ENCODE data around the gene KRTAP19-4. TPM values are rescaled to one million over a fixed set of nuclear protein-coding genes. Genes with fewer than 3 reads are reported as not detected.

KRTAP19-4 gene
- total RNA-seq, 2 donors from 2014 or later = not detected

- no peak within 1 kb of the TSS for H3K27ac ChIP-seq (ENCODE audit: low read depth, low read length)
- Mint-ChIP-seq H3K27ac (no peak within 1 kb of the TSS), H3K36me3 (ENCODE audit: low read depth) (no peaks in the 10 kb centered on the region), H3K27me3 (ENCODE audit: insufficient read depth) (no peaks in the 10 kb centered on the region), H3K4me3 (no peak within 1 kb of the TSS), H3K4me1 (no peaks in the 10 kb centered on the region), H3K9me3 (peaks cover 27% of the 10 kb centered on the region)
- H3K4me3 ChIP-seq (ENCODE audit: low read length) = no peak within 1 kb of the TSS
- H3K4me1 ChIP-seq (ENCODE audit: control insufficient read depth, insufficient read depth, low read length) = no peaks in the 10 kb centered on the region
- H3K36me3 ChIP-seq (ENCODE audit: control insufficient read depth, insufficient read depth, low read length) = no peaks in the 10 kb centered on the region
- TF ChIP-seq CTCF (conservative IDR thresholded peaks at IDR 0.05) = no peak
- DNase-seq = no peak
- peaks cover 2% of the 10 kb centered on the region for H3K9me3 ChIP-seq (ENCODE audit: control insufficient read depth, low read length)
- 93% methylated on average over 2 of the region's 2 CpGs; no CpG with 5 or more reads in 1 of the 2 experiments for WGBS, 2 experiments (ENCODE audit: insufficient coverage in 1 of 2, insufficient read length in 1 of 2)
- no peaks in the 10 kb centered on the region for H3K27me3 ChIP-seq (ENCODE audit: control insufficient read depth, insufficient read depth, low read length, poor library complexity, severe bottlenecking)
- no peak within 1 kb of the TSS for H3K9ac ChIP-seq (ENCODE audit: extremely low read depth, low read length, poor library complexity, severe bottlenecking)
Measured at GRCh38 chr21:30491963-30492428, 5.0 kb downstream of the KRTAP19-4 start, which contains the start of gene KRTAP19-3. TSS of gene KRTAP19-3 (minus strand) at chr21:30492013. CDS start at chr21:30491957, 56 bp downstream.

- H3K9me3 ChIP-seq (ENCODE audit: control insufficient read depth, low read length) = peaks cover 20% of the 10 kb centered on the region
- no peaks in the 10 kb centered on the region for H3K36me3 ChIP-seq (ENCODE audit: control insufficient read depth, insufficient read depth, low read length)
- no peak for TF ChIP-seq CTCF (conservative IDR thresholded peaks at IDR 0.05)
- no peak for DNase-seq
- Mint-ChIP-seq H3K9me3 (peaks cover 48% of the 10 kb centered on the region), H3K27me3 (ENCODE audit: insufficient read depth) (no peaks in the 10 kb centered on the region), H3K36me3 (ENCODE audit: low read depth) (no peaks in the 10 kb centered on the region), H3K27ac (no peak within 1 kb of the TSS), H3K4me3 (no peak within 1 kb of the TSS), H3K4me1 (no peaks in the 10 kb centered on the region)
- no peak within 1 kb of the TSS for H3K27ac ChIP-seq (ENCODE audit: low read depth, low read length)
- H3K4me3 ChIP-seq (ENCODE audit: low read length) = no peak within 1 kb of the TSS
- H3K27me3 ChIP-seq (ENCODE audit: control insufficient read depth, insufficient read depth, low read length, poor library complexity, severe bottlenecking) = no peaks in the 10 kb centered on the region
- 93 to 100% methylated on average over 1 to 2 of the region's 2 CpGs for WGBS, 2 experiments (ENCODE audit: insufficient coverage in 1 of 2, insufficient read length in 1 of 2)
- H3K4me1 ChIP-seq (ENCODE audit: control insufficient read depth, insufficient read depth, low read length) = no peaks in the 10 kb centered on the region
- no peak within 1 kb of the TSS for H3K9ac ChIP-seq (ENCODE audit: extremely low read depth, low read length, poor library complexity, severe bottlenecking)
Measured at GRCh38 chr21:30487336-30487735, 9.6 kb downstream of the KRTAP19-4 start, which contains the start of gene KRTAP19-2. TSS of gene KRTAP19-2 (minus strand) at chr21:30487436. CDS start at chr21:30487348, 88 bp downstream.

- H3K27ac ChIP-seq (ENCODE audit: low read depth, low read length) = no peak overlapping the region
- no peaks in the 10 kb centered on the region for H3K4me1 ChIP-seq (ENCODE audit: control insufficient read depth, insufficient read depth, low read length)
- no peak for TF ChIP-seq CTCF (conservative IDR thresholded peaks at IDR 0.05)
- peaks cover 20% of the 10 kb centered on the region for H3K9me3 ChIP-seq (ENCODE audit: control insufficient read depth, low read length)
- H3K4me3 ChIP-seq (ENCODE audit: low read length) = no peak overlapping the region
- Mint-ChIP-seq H3K27me3 (ENCODE audit: insufficient read depth) (no peaks in the 10 kb centered on the region), H3K9me3 (peaks cover 45% of the 10 kb centered on the region), H3K4me3 (no peak overlapping the region), H3K27ac (no peak overlapping the region), H3K36me3 (ENCODE audit: low read depth) (no peaks in the 10 kb centered on the region), H3K4me1 (no peaks in the 10 kb centered on the region)
- WGBS, 2 experiments (ENCODE audit: insufficient coverage in 1 of 2, insufficient read length in 1 of 2) = 79 to 82% methylated on average over 2 of the region's 2 CpGs
- H3K36me3 ChIP-seq (ENCODE audit: control insufficient read depth, insufficient read depth, low read length) = no peaks in the 10 kb centered on the region
- H3K27me3 ChIP-seq (ENCODE audit: control insufficient read depth, insufficient read depth, low read length, poor library complexity, severe bottlenecking) = no peaks in the 10 kb centered on the region
- DNase-seq = no peak
- H3K9ac ChIP-seq (ENCODE audit: extremely low read depth, low read length, poor library complexity, severe bottlenecking) = no peak overlapping the region
Measured at GRCh38 chr21:30486180-30486579, 10.8 kb downstream of the KRTAP19-4 start.

Measured in endodermal cell (in vitro differentiated cells).